Psoas muscle (tissue), 8 donors: ENCODE measurements around the gene ZNF236. TPM values are rescaled to one million over a fixed set of nuclear protein-coding genes. Genes with fewer than 3 reads are reported as not detected.
"Not testable (repeated sequence)": the region's sequence is repeated elsewhere in the genome, so short reads cannot be mapped to it uniquely, and the experiment has no call there.

Source experiments
- ATAC-seq, 4 donors: fragments of 200-7000 bp; cut with Tn5 transposase; one replicate each; pipeline ENCODE4 v1.9.1; 2020; ENCODE audit warnings: moderate library complexity in 3 of 4, mild to moderate bottlenecking in 2 of 4
- DNase-seq, 2 donors: peaks; one replicate each; pipeline ENCODE4 v3.0.0-alpha.2; 2020
- H3K27ac ChIP-seq: fragments of 200-600 bp; one replicate; pipeline ENCODE4 v1.8.0; 2022
- H3K27me3 ChIP-seq, 3 donors: fragments of 200-600 bp in 1 of 3; one replicate each; pipeline versions ENCODE4 v1.6.1 to v1.8.0; 2013 to 2022; ENCODE audit warnings: low read length in 2 of 3, mild to moderate bottlenecking in 2 of 3, moderate library complexity in 1 of 3; ENCODE audit not compliant: insufficient read depth in 3 of 3
- H3K36me3 ChIP-seq, 2 donors: fragments of 200-600 bp in 1 of 2; one replicate each; pipeline versions ENCODE4 v1.6.1 to v1.8.0; 2013 to 2022; ENCODE audit warnings: low read depth in 1 of 2, mild to moderate bottlenecking in 1 of 2, moderate library complexity in 1 of 2; ENCODE audit not compliant: insufficient read depth in 1 of 2
- H3K4me1 ChIP-seq: fragments of 200-600 bp; one replicate; pipeline ENCODE4 v1.8.0; 2022
- H3K4me3 ChIP-seq: fragments of 200-600 bp; one replicate; pipeline ENCODE4 v1.8.0; 2022; ENCODE audit warnings: mild to moderate bottlenecking
- H3K9me3 ChIP-seq: fragments of 200-600 bp; one replicate; pipeline ENCODE4 v1.8.0; 2022
- CTCF ChIP-seq: fragments of 200-600 bp; IDR thresholded peaks from one replicate; pipeline ENCODE4 v1.8.0; 2022; ENCODE audit warnings: antibody characterized with exemption
- WGBS, 3 donors: extraction: QIAGEN DNeasy Blood & Tissue Kit; methylation state at CpG; one replicate each; pipeline versions ENCODE4 v1.1.6 to v1.1.7; 2013; 5-methylcytosine and 5-hydroxymethylcytosine counted together
- intact Hi-C, 2 donors: fragments of 100-400 bp; cut with DNase I; formaldehyde crosslinking; loops; one replicate each; pipeline versions ENCODE4 v1.11.0 to v1.14.2; 2022
- polyA plus RNA-seq, 3 donors: library from polyadenylated mRNA; stranded (reverse); fragments of 200-250 nt; gene quantifications; one replicate each; pipeline ENCODE4 v1.2.3, GENCODE V29; 2013
- total RNA-seq, 4 donors: library from RNA; stranded (reverse); fragmentation: NEBNext Ultra II Directional in 2 of 4; extraction: Animal tissue kit (Norgen Biotek cat#: 25700) in 2 of 4; gene quantifications; one replicate each; pipeline versions ENCODE4 v1.2.1 to v1.2.4, GENCODE V29; 2021 to 2023
- donor health status: healthy with polysubstance abuse.
- donor health status: DM: no; HTN: no; CAD: no; lungs with moderate emphysema.
- donor health status: Bipolar disorder and iron deficiency.
- donor health status: healthy.
- donor health status: DM: yes; HTN: yes; CAD: no.
- donor health status: DM: no; HTN: no; CAD: no.
- donor health status: DM: no; HTN: no; CAD: no.
- donor health status: DM: yes; HTN: yes; CAD: no.

The ZNF236 gene
- total and polyA plus RNA-seq, 7 donors, result 0.76 to 9.4 (median 7.5) TPM

GRCh38 chr18:76988827-76989646, 166.7 kb downstream of the ZNF236 start:
- no peak for TF ChIP-seq CTCF
- Histone ChIP-seq H3K4me1 (no peaks in the 10 kb centered on the region), H3K36me3 (peaks cover 0 to 15% of the 10 kb centered on the region in 2 donors), H3K4me3 (peak overlapping the region; percentile 25), H3K27me3 (no peaks in the 10 kb centered on the region), H3K9me3 (no peaks in the 10 kb centered on the region), H3K27ac (peak overlapping the region; percentile 41)
- no peak for DNase-seq
- intact Hi-C loops, result no loop called here
- WGBS, 3 donors, result 92 to 97% (median 93%) methylated on average over 29 of the region's 29 CpGs
- no peak for ATAC-seq

GRCh38 chr18:76989647-76990190, 167.4 kb downstream of the ZNF236 start:
- peaks cover 0 to 15% of the 10 kb centered on the region in 2 donors for H3K36me3 ChIP-seq
- TF ChIP-seq CTCF, result no peak
- 91 to 95% (median 91%) methylated on average over 28 of the region's 28 CpGs for WGBS, 3 donors
- H3K9me3 ChIP-seq, result no peaks in the 10 kb centered on the region
- intact Hi-C loops, result no loop called here
- no peak overlapping the region for H3K27ac ChIP-seq
- no peak for ATAC-seq
- no peaks in the 10 kb centered on the region for H3K4me1 ChIP-seq
- DNase-seq, result peak in 1 of 2 donors; percentile 12
- no peak overlapping the region for H3K4me3 ChIP-seq
- no peaks in the 10 kb centered on the region for H3K27me3 ChIP-seq

DNA sequence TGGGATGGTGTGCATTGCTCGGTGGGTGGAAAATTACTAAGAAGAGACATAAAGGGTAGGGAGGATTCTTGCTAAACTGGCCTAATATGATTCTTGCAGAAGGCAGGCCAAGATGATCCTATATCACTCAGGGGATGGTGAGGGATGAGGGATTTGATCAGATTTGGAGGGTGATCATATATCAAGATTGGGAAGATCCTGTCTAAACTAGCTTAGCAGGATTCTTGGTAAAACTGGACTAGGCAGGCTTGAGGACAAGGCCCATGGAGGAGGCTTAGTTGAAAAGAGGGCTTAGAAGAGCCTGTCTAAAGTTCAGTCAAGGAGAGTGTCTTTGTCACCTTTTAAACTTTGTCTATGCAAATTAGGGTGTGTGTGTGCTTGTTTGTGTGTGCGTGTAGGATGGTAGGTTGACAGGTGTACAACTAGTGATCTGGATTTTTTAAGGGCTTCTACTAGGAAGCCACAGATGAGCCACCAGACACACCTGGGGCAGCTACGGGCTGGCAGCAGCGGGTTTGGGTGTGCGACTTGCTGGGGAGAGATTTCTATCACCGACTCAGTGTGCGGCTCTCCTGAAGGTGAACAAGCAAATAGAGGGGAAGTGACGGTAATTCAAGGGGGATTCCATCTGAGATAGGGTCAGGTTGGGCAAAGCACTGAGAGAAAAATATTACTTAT, 168.1 kb downstream of the ZNF236 start:
- ATAC-seq, intact Hi-C loops, DNase-seq, H3K4me3 ChIP-seq, H3K27me3 ChIP-seq, H3K9me3 ChIP-seq, H3K27ac ChIP-seq, H3K4me1 ChIP-seq: not testable (repeated sequence)
- WGBS, 3 donors, result 87 to 97% (median 89%) methylated on average over 8 of the region's 8 CpGs
- H3K36me3 ChIP-seq, result peaks cover 0 to 15% of the 10 kb centered on the region in 2 donors

- H3K27me3 ChIP-seq, result no peaks in the 10 kb centered on the region
- no peak overlapping the region for H3K27ac ChIP-seq
- no peak overlapping the region for H3K4me3 ChIP-seq
- H3K9me3 ChIP-seq, result no peaks in the 10 kb centered on the region
- no peaks in the 10 kb centered on the region for H3K4me1 ChIP-seq
- peaks cover 0 to 15% of the 10 kb centered on the region in 2 donors for H3K36me3 ChIP-seq
- intact Hi-C loops, result no loop called here
- no peak for TF ChIP-seq CTCF
- no peak for ATAC-seq
- DNase-seq, result no peak
- 90 to 91% (median 90%) methylated on average over 20 of the region's 20 CpGs for WGBS, 3 donors
Observed at GRCh38 chr18:76991021-76991688, 168.8 kb downstream of the ZNF236 start.
